Measurements from ENCODE around the gene RAP1GDS1.

RAP1GDS1 gene

DNA sequence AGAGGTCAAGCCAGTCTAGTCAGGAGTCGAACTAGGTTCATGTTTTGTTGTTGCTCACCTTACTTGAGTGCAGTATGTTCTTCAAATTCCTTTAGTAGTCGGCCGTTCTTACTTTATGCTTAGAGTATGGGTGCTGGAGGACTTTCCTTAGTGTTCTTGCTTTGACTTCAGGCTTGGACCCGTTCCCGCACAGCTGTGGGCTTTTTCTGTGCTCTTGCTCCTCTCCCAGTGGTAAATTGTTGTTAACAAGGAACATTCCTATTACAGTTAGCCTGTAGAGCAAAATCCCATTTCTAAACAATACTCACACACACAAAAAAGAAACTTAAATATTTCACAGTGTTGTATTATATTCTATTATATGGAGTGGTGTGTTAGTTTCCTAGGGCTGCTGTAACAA is 113.5 kb downstream of the RAP1GDS1 start:
- Histone ChIP-seq H4K20me1 (ENCODE audit: insufficient read depth) (no peaks in the 10 kb centered on the region), H3K9ac (no peak overlapping the region), H3K79me2 (ENCODE audit: insufficient read depth, low read depth) (no peaks in the 10 kb centered on the region), H3K4me3 (IDR thresholded peaks at IDR 0.05; ENCODE audit: insufficient read depth, low read depth, low read length) (no peak overlapping the region), H3K27me3 (ENCODE audit: insufficient read depth, low read depth) (no peaks in the 10 kb centered on the region), H3K27ac (no peak overlapping the region), H2AFZ (ENCODE audit: low read depth) (no peak overlapping the region), H3K36me3 (ENCODE audit: insufficient read depth) (no peaks in the 10 kb centered on the region), H3K4me1 (ENCODE audit: low read depth, poor library complexity, severe bottlenecking) (peaks cover 7% of the 10 kb centered on the region), H3K4me2 (no peak overlapping the region)
- TF ChIP-seq CTCF (conservative IDR thresholded peaks at IDR 0.05; ENCODE audit: low read depth, low read length) = no peak

DNA sequence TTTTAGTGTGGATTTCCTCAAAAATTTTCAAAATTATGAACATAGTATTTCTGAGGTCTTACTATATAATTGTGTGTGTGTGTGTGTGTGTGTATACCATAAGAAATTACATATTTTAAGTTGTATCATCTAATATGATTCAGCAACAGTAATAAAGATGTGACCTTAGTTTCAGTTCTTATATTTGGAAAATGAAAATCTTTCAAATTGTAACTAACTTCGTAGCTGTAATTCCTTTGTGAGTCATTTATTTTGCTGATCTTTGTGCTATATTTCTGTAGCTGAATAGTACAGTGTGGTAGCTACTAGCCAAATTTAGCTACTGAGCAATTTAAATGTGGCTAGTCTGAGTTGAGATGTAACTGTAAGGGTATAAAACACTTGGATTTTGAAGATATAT is 116.4 kb downstream of the RAP1GDS1 start:
- no peaks in the 10 kb centered on the region for H4K20me1 ChIP-seq (ENCODE audit: insufficient read depth)
- no peak overlapping the region for H3K4me3 ChIP-seq (IDR thresholded peaks at IDR 0.05; ENCODE audit: insufficient read depth, low read depth, low read length)
- peaks cover 7% of the 10 kb centered on the region for H3K4me1 ChIP-seq (ENCODE audit: low read depth, poor library complexity, severe bottlenecking)
- H3K27ac ChIP-seq = no peak overlapping the region
- TF ChIP-seq CTCF (conservative IDR thresholded peaks at IDR 0.05; ENCODE audit: low read depth, low read length) = no peak
- no peaks in the 10 kb centered on the region for H3K27me3 ChIP-seq (ENCODE audit: insufficient read depth, low read depth)
- no peaks in the 10 kb centered on the region for H3K36me3 ChIP-seq (ENCODE audit: insufficient read depth)
- H3K9ac ChIP-seq = no peak overlapping the region
- no peak overlapping the region for H3K4me2 ChIP-seq
- no peaks in the 10 kb centered on the region for H3K79me2 ChIP-seq (ENCODE audit: insufficient read depth, low read depth)
- no peak overlapping the region for H2AFZ ChIP-seq (ENCODE audit: low read depth)

DNA sequence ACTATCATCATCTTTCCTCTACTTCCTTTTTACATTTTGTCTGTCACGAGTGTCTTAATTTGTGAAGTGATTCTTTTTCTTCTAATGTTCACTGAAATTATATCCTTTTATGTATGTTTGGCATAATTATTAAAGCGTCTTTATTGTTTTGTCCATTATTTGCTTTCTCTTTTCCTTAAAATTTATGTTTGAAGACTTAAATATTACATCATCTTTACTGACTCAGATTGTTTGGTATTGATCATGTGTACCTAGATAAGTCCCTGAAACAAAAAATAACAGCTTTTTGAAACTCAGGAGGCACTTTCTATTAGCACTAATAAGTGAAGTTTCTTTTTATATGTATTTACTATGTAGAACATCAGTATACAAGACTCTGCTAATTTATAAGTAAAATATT is 120.1 kb downstream of the RAP1GDS1 start:
- Histone ChIP-seq H3K79me2 (ENCODE audit: insufficient read depth, low read depth) (no peaks in the 10 kb centered on the region), H3K36me3 (ENCODE audit: insufficient read depth) (no peaks in the 10 kb centered on the region), H4K20me1 (ENCODE audit: insufficient read depth) (no peaks in the 10 kb centered on the region), H3K4me3 (IDR thresholded peaks at IDR 0.05; ENCODE audit: insufficient read depth, low read depth, low read length) (no peak overlapping the region), H3K9ac (no peak overlapping the region), H2AFZ (ENCODE audit: low read depth) (no peak overlapping the region), H3K27ac (no peak overlapping the region), H3K4me2 (no peak overlapping the region), H3K4me1 (ENCODE audit: low read depth, poor library complexity, severe bottlenecking) (peaks cover 7% of the 10 kb centered on the region), H3K27me3 (ENCODE audit: insufficient read depth, low read depth) (no peaks in the 10 kb centered on the region)
- TF ChIP-seq CTCF (conservative IDR thresholded peaks at IDR 0.05; ENCODE audit: low read depth, low read length) = no peak

- no peaks in the 10 kb centered on the region for H3K36me3 ChIP-seq (ENCODE audit: insufficient read depth)
- H3K4me1 ChIP-seq (ENCODE audit: low read depth, poor library complexity, severe bottlenecking) = no peaks in the 10 kb centered on the region
- H3K4me3 ChIP-seq (IDR thresholded peaks at IDR 0.05; ENCODE audit: insufficient read depth, low read depth, low read length) = no peak overlapping the region
- H3K4me2 ChIP-seq = no peak overlapping the region
- no peak overlapping the region for H2AFZ ChIP-seq (ENCODE audit: low read depth)
- no peak for TF ChIP-seq CTCF (conservative IDR thresholded peaks at IDR 0.05; ENCODE audit: low read depth, low read length)
- H3K79me2 ChIP-seq (ENCODE audit: insufficient read depth, low read depth) = no peaks in the 10 kb centered on the region
- H3K9ac ChIP-seq = no peak overlapping the region
- no peaks in the 10 kb centered on the region for H4K20me1 ChIP-seq (ENCODE audit: insufficient read depth)
- H3K27ac ChIP-seq = no peak overlapping the region
- H3K27me3 ChIP-seq (ENCODE audit: insufficient read depth, low read depth) = no peaks in the 10 kb centered on the region
Observed at GRCh38 chr4:98383431-98384106, 122.4 kb downstream of the RAP1GDS1 start.

All from KMS-11 (cell line).